GM23338 (cell line): ENCODE results near the gene ALDH7A1. TPM values are rescaled to one million over a fixed set of nuclear protein-coding genes. Genes with fewer than 3 reads are reported as not detected.

Experiments
- ATAC-seq: fragments of 200-7000 bp; cut with Tn5 transposase; 3 replicates; pipeline ENCODE4 v1.9.1; 2020
- DNase-seq: peaks from one replicate; pipeline ENCODE4 v3.0.0-alpha.2; 2015; ENCODE audit warnings: low spot score
- H2AFZ ChIP-seq: fragments of 200-600 bp; sonication (generic); 2 replicates; pipeline ENCODE4 v1.8.0; 2016; ENCODE audit warnings: antibody characterized with exemption, mild to moderate bottlenecking, moderate library complexity
- H3F3A ChIP-seq: fragments of 200-600 bp; sonication (generic); replicated peaks from 2 replicates; pipeline ENCODE4 v1.8.0; 2017; ENCODE audit warnings: antibody characterized with exemption, mixed run types, low read depth
- H3K27ac ChIP-seq: fragments of 200-600 bp; sonication (generic); 2 replicates; pipeline ENCODE4 v1.6.1; 2016; ENCODE audit warnings: low read depth
- H3K27me3 ChIP-seq: fragments of 200-600 bp; sonication (generic); 2 replicates; pipeline ENCODE4 v1.8.0; 2016; ENCODE audit warnings: mild to moderate bottlenecking, mixed run types, moderate library complexity; ENCODE audit not compliant: insufficient read depth
- H3K36me3 ChIP-seq: fragments of 200-600 bp; sonication (generic); 2 replicates; pipeline ENCODE4 v1.8.0; 2016; ENCODE audit warnings: mild to moderate bottlenecking; ENCODE audit not compliant: insufficient read depth
- H3K4me1 ChIP-seq: fragments of 200-600 bp; sonication (generic); 2 replicates; pipeline ENCODE4 v1.8.0; 2016; ENCODE audit warnings: mild to moderate bottlenecking, moderate library complexity; ENCODE audit not compliant: insufficient read depth
- H3K4me2 ChIP-seq: fragments of 200-600 bp; sonication (generic); 2 replicates; pipeline ENCODE4 v1.7.1; 2017; ENCODE audit warnings: mixed run types
- H3K4me3 ChIP-seq: fragments of 200-600 bp; sonication (generic); 2 replicates; pipeline ENCODE4 v1.6.1; 2016; ENCODE audit warnings: mixed run types
- H3K79me2 ChIP-seq: fragments of 200-600 bp; sonication (generic); replicated peaks from 2 replicates; pipeline ENCODE4 v1.8.0; 2017; ENCODE audit warnings: mild to moderate bottlenecking; ENCODE audit not compliant: insufficient read depth
- H3K9me2 ChIP-seq: fragments of 200-600 bp; sonication (generic); 2 replicates; pipeline ENCODE4 v1.8.0; 2017; ENCODE audit not compliant: insufficient read depth
- H4K20me1 ChIP-seq: fragments of 200-600 bp; sonication (generic); replicated peaks from 2 replicates; pipeline ENCODE4 v1.8.0; 2017; ENCODE audit warnings: mild to moderate bottlenecking; ENCODE audit not compliant: insufficient read depth
- H3K27ac Mint-ChIP-seq: 2 replicates; pipeline ENCODE4 v1.8.0; 2020; ENCODE audit warnings: inconsistent platforms, mild to moderate bottlenecking, moderate library complexity, mixed read lengths
- H3K27me3 Mint-ChIP-seq: 3 replicates; pipeline ENCODE4 v1.8.0; 2022; ENCODE audit warnings: low read depth, mild to moderate bottlenecking, moderate library complexity, mixed read lengths, inconsistent platforms; ENCODE audit not compliant: insufficient read depth, poor library complexity
- H3K36me3 Mint-ChIP-seq: 3 replicates; pipeline ENCODE4 v1.8.0; 2021; ENCODE audit warnings: low read depth, mild to moderate bottlenecking, inconsistent platforms, moderate library complexity, mixed read lengths
- H3K4me1 Mint-ChIP-seq: 3 replicates; pipeline ENCODE4 v1.8.0; 2020; ENCODE audit warnings: mild to moderate bottlenecking, inconsistent platforms, mixed read lengths
- H3K4me3 Mint-ChIP-seq: 3 replicates; pipeline ENCODE4 v1.8.0; 2021; ENCODE audit warnings: moderate library complexity, mild to moderate bottlenecking, inconsistent platforms, mixed read lengths
- H3K9me3 Mint-ChIP-seq: 3 replicates; pipeline ENCODE4 v1.8.0; 2020; ENCODE audit warnings: moderate library complexity, mild to moderate bottlenecking, inconsistent platforms, mixed read lengths
- CTCF ChIP-seq, 2 experiments: fragments of 200-600 bp in 1 of 2; sonication (generic) in 1 of 2; conservative IDR thresholded peaks; 2 replicates each; pipeline versions ENCODE4 v1.5.1 to v1.6.1; 2016 to 2017; ENCODE audit warnings: antibody characterized with exemption in 2 of 2, low read depth in 2 of 2, mild to moderate bottlenecking in 2 of 2, moderate library complexity in 1 of 2
- ETS1 ChIP-seq: IDR thresholded peaks from 2 replicates; pipeline ENCODE4 v1.6.1; 2016; ENCODE audit warnings: antibody characterized with exemption
- EZH2phosphoT487 ChIP-seq: fragments of 200-600 bp; sonication (generic); IDR thresholded peaks from one replicate; pipeline ENCODE4 v1.8.1; 2018; ENCODE audit warnings: antibody characterized with exemption; ENCODE audit not compliant: unreplicated experiment
- NANOG ChIP-seq: IDR thresholded peaks from 2 replicates; pipeline ENCODE4 v1.6.1; 2016; ENCODE audit warnings: antibody characterized with exemption, borderline replicate concordance
- POLR2AphosphoS5 ChIP-seq: IDR thresholded peaks from 2 replicates; pipeline ENCODE4 v1.6.1; 2016; ENCODE audit warnings: antibody characterized with exemption, low read depth
- REST ChIP-seq: IDR thresholded peaks from one replicate; pipeline ENCODE4 v1.6.1; 2018; ENCODE audit warnings: antibody characterized with exemption; ENCODE audit not compliant: unreplicated experiment
- ZNF114 ChIP-seq: fragments of 250-450 bp; sonication (Bioruptor Pico); IDR thresholded peaks from 2 replicates; pipeline ENCODE4 v1.5.0; 2020; ENCODE audit warnings: mild to moderate bottlenecking, moderate library complexity
- ZNF331 ChIP-seq: fragments of 250-450 bp; sonication (Bioruptor Pico); IDR thresholded peaks from 2 replicates; pipeline ENCODE4 v1.5.0; 2020; ENCODE audit warnings: low read depth, mild to moderate bottlenecking, moderate library complexity
- ZNF462 ChIP-seq: fragments of 250-450 bp; sonication (Bioruptor Pico); IDR thresholded peaks from 2 replicates; pipeline ENCODE4 v1.5.0; 2020; ENCODE audit warnings: mild to moderate bottlenecking, moderate library complexity
- polyA plus RNA-seq: library from polyadenylated mRNA; unstranded; fragments of >200 nt; fragmentation: Nextera tagmentation; extraction: Ambion mirVana; gene quantifications from 2 replicates; pipeline ENCODE4 v1.2.1, GENCODE V29; 2016
- total RNA-seq: library from RNA; depleted of rRNA; stranded (reverse); fragments of >200 nt; shearing (Covaris generic); gene quantifications from 2 replicates; pipeline ENCODE4 v1.2.3, GENCODE V29; 2014

Gene ALDH7A1
- total and polyA plus RNA-seq, 2 experiments from 2014 or later, result 122 to 198 TPM

GRCh38 chr5:126542441-126542840, 52.6 kb downstream of the ALDH7A1 start:
- no peak for TF ChIP-seq ETS1
- 0 out of 2 replicates have a peak, but pooled peaks have one; percentile 35 for TF ChIP-seq POLR2AphosphoS5
- no peak for TF ChIP-seq ZNF331
- peak overlapping the region; percentile 61; the same call in 1 of the 2 replicates for H3K27ac Mint-ChIP-seq
- ATAC-seq (no peak; the same call in 2 of the 3 replicates), DNase-seq (no peak)
- no peak overlapping the region for H3K4me3 ChIP-seq
- H3K4me3 Mint-ChIP-seq, result no peak overlapping the region
- H4K20me1 ChIP-seq, result 0 out of 2 replicates have a peak, but pooled peaks cover 7% of the 10 kb centered on the region
- no peaks in the 10 kb centered on the region for H3K4me1 ChIP-seq
- peaks cover 32% of the 10 kb centered on the region for H3K36me3 Mint-ChIP-seq
- no peaks in the 10 kb centered on the region for H3K9me3 Mint-ChIP-seq
- H3K27ac ChIP-seq, result no peak overlapping the region
- no peaks in the 10 kb centered on the region for H3K79me2 ChIP-seq
- H3K9me2 ChIP-seq, result no peaks in the 10 kb centered on the region
- H3K27me3 Mint-ChIP-seq, result no peaks in the 10 kb centered on the region
- peaks cover 3% of the 10 kb centered on the region; the same call in 1 of the 3 replicates for H3K4me1 Mint-ChIP-seq
- no peak overlapping the region for H2AFZ ChIP-seq
- no peak overlapping the region for H3K4me2 ChIP-seq
- H3K27me3 ChIP-seq, result no peaks in the 10 kb centered on the region
- H3K36me3 ChIP-seq, result peaks cover 25% of the 10 kb centered on the region
- no peaks in the 10 kb centered on the region for H3F3A ChIP-seq

GRCh38 chr5:126540631-126541030, 54.4 kb downstream of the ALDH7A1 start:
- ATAC-seq (no peak), DNase-seq (no peak)
- Mint-ChIP-seq H3K9me3 (no peaks in the 10 kb centered on the region), H3K27ac (no peak overlapping the region; the same call in 1 of the 2 replicates), H3K4me3 (no peak overlapping the region), H3K36me3 (peaks cover 14% of the 10 kb centered on the region; the same call in 2 of the 3 replicates), H3K27me3 (peaks cover under 1% of the 10 kb centered on the region), H3K4me1 (peaks cover 3% of the 10 kb centered on the region; the same call in 1 of the 3 replicates)
- Histone ChIP-seq H2AFZ (no peak overlapping the region), H3K36me3 (peaks cover 10% of the 10 kb centered on the region; the same call in 1 of the 2 replicates), H3K27ac (no peak overlapping the region), H4K20me1 (0 out of 2 replicates have a peak, but pooled peaks cover 2% of the 10 kb centered on the region), H3K27me3 (no peaks in the 10 kb centered on the region), H3K4me3 (no peak overlapping the region), H3F3A (no peaks in the 10 kb centered on the region), H3K9me2 (no peaks in the 10 kb centered on the region), H3K4me2 (no peak overlapping the region), H3K79me2 (no peaks in the 10 kb centered on the region), H3K4me1 (no peaks in the 10 kb centered on the region)
- no peak for TF ChIP-seq REST
- no peak for TF ChIP-seq ZNF114 (CRISPR knock-in tag)
- TF ChIP-seq ZNF331, result no peak
- TF ChIP-seq POLR2AphosphoS5, result no peak
- no peak for TF ChIP-seq CTCF (conservative IDR thresholded peaks at IDR 0.05; ENCODE audit: low read depth in 2 of 2)
- no peak for TF ChIP-seq EZH2phosphoT487
- no peak for TF ChIP-seq NANOG
- no peak for TF ChIP-seq ZNF462
